DMS79 (cell line): ENCODE measurements around the gene ACTL7A.
"Not testable (repeated sequence)": the region's sequence is repeated elsewhere in the genome, so short reads cannot be mapped to it uniquely, and the experiment has no call there.

Experiments
- DNase-seq: peaks from one replicate; lab custom pipeline; 2025; lab: John Stamatoyannopoulos, UW

ACTL7A gene, protein sequence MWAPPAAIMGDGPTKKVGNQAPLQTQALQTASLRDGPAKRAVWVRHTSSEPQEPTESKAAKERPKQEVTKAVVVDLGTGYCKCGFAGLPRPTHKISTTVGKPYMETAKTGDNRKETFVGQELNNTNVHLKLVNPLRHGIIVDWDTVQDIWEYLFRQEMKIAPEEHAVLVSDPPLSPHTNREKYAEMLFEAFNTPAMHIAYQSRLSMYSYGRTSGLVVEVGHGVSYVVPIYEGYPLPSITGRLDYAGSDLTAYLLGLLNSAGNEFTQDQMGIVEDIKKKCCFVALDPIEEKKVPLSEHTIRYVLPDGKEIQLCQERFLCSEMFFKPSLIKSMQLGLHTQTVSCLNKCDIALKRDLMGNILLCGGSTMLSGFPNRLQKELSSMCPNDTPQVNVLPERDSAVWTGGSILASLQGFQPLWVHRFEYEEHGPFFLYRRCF

DNA sequence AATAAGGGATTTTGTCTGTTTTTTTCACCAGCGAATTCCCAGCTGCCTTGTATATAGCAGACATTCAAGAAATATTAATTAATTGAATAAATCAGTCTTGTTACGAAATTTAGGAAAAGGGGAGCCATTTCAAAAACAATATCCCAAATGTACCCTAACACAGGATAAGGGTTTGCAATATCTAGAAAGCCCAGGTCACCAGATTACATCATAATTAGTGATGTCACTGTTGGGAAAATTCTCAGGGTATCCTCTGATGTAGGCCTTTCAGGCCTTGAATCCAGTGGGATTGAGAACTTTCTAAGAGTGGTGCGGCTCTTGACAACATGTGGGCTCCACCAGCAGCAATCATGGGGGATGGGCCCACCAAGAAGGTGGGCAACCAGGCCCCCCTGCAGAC lies at the start of gene ACTL7A:
TSS of gene ACTL7A (plus strand) at position 270 of the 400 bp plus-strand sequence. CDS start at position 327, 57 bp downstream.
- DNase-seq: no peak

DNA sequence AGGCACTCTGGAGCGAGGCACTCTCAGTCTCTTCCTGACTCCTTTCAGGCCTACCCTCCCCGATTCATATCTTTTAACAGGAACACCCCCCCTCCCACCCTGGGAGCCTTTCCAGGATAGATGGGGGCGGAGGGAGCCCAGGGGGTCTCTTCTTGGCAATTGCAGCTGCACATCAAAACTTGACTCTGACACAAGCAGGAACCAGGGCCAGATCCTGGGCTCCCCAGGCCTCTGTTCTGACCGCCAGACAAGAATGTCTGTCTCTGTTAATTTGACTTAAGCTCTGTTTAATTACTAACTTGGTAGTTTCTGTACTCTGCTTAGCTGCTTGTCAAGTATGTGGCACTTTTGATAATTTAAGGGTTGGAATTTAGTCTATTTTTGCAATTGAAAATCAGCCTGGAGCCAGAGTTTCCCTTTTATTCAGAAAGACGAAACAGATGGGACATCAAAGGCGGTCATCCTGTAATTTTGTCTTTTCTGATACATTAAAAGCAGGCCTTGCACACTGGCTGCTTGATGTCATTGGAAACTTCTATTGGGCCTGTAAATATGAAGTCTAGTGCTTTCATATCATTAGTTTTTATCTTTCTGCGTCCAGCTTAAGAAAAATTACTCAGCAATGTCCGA lies 49.6 kb upstream of the ACTL7A start:
- no peak for DNase-seq

DNA sequence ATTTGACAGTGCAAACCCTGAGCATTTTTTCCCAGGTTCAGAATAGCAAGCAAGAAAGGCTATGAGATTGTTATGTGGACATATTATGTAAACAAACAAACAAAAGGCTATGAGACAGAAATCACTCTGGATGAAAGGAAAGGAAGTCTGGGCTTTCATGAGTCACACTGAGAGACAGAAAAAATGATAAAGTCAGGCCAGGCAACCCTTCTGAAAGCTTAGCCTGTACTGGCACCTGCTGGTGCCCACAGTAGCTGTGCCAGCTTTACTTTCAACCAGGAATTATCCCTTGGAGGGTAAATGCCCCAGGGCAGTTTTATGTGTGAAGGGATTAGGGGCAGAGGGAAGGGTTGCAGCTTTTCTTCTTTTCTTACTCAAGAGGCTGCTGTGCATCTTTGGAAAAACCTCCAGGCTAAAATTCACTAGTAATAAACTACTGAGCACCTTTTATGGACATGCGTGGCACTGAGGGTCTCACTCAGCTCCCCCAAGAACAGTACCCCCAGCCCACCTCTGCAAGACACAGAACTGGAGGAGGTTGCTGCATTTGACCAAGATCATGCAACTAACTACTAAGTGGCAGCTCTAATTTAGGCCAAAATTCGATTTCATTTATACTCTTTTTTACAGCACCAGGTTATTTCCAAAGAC lies 48.0 kb upstream of the ACTL7A start:
- no peak for DNase-seq

DNA sequence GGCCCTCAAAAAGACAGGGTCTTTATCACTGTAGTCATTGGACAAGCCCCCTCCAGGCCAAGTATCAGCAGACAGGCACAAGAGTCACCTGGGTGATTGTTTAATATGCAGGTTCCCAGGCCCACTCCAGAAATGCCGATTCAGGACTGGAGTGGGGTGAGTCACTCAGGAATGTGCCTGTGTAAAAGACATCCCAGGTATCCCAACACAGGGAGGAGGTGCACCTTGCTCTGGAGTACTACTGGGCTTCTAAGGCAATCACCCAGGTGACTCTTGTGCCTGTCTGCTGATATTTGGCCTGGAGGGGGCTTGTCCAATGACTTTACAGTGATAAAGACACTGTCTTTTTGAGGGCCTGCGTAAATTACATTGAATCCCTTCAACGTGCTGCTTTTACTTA lies 46.9 kb upstream of the ACTL7A start:
- no peak for DNase-seq

DNA sequence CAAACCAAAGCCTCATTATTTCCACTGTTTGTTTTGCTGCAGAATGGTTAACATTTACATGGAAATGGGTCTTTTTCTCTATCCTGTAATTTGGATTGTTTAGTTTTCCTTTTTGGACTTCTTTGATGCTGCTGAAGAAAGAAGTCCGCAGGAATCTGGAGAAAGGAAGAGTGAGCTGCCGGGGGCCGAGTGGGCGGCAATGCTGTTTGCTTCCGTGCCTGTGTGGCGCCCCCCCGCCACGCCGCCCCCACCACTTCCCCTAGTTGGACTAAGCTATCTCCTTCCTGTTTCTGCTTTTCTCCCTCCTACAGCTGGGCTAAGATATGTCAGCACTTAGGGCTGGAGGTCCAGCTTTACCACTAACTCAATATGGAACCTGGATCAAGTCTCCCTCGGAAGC lies 46.0 kb upstream of the ACTL7A start:
- DNase-seq: no peak

DNA sequence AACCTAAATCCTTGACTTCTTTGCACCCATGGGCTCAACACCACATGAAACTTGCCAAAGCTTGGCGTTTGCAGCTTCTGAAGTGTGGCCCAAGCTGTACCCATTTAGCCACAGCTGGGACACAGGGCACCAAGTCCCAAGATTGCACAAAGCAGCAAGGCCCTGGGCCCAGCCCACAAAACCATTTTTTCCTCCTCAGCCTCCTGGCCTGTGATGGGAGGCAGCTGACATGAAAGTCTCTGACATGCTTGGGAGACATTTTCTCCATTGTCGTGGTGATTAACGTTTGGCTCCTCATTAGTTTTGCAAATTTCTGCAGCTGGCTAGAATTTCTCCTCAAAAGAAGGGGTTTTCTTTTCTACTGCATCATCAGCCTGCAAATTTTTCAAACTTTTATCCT lies 38.2 kb upstream of the ACTL7A start:
- DNase-seq: no peak

DNA sequence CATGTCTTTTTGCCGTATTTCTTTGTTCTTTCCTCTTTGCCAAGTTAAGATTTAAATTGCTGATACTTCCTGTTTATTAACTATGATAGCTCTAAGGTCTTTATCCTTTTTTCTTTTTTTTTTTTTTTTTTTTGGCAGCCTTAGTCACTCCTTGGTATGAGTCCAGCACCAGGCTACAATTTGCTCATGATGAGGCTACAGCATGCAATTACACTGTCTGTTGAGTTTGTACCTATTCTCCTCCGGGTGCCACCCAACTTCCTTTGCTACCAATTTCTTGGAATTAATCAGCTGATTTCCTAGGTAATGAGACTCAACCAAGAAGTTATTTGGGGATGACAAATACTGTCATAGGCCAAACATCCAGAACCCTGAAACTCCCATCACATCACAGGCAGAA lies 31.8 kb upstream of the ACTL7A start:
- no peak for DNase-seq

DNA sequence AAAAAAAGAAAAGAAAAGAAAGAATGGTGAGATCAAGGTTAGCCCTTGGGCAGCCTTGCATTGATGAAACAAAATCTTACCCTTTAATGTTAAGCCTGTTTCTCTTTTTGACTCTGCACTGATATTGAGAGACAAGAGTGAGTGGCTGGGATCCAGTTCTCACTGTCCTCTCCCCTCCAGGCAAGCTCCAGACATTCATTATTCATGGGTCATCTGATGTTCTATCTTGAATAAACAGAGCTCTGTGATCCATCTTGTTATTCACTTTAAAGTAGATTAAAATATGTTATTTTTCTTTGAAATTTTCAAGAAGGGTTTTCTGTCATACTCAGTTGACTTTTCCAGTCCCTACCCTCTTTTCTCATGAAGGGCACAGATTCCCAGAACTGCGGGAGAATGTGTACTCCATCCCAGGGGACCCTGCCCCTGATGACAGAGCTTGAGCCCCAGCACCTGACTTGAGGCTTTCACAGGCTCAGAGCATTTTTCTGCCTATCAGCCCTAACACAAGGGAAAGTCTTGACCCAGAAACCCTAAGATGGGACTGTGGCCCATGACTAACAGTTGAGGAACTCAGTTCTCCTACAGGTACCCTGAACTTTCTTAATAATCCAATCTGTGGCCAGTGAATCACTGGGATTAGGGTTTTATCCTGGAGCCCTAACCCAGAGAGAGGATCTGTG lies 30.4 kb upstream of the ACTL7A start:
- DNase-seq: no peak

DNA sequence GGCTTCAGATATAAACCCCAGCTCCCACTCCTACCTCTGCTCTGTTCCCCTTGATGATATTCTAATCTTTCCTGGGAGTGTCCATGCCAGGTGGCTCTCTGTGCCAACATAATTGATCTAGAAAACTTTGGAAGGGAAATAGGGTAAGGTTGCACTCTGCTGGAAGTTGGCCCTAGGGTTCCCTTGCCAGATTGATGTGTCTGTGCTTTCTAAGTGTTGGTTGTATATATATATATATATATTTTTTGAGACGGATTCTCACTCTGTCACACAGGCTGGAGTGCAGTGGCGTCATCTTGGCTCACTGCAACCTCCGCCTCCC lies 29.9 kb upstream of the ACTL7A start:
- DNase-seq: no peak

DNA sequence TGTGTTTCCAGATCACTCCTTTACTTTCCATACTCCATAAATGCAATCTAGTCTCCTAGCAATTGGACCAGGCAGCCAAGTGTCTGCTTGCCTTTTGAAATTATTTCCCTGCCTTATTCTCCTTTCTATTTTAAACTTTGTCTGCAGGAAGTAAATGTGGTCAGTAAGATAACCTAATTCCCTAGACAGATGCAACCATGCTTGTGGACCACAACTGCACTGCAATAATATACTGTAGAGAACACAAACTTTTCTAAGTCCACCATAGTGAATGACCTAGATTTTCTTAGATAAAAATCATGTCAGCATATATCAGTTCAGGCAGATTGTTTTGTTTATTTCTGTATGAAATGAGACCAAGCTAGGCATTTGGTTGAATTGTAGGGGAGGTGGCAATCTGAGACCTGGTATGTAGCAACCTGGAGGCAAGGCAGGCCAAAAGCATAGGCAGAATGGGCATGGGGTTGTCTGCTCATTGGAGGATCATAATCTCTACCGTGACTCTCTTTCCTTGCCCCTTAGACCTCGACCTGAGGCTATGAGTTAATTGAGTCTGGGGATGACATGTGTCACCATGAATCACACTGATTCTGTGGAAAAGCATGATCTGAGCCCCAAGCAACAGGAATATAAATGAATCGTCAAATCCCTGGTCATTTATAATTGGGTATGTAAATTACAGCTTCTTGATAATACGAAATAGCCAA lies 27.0 kb upstream of the ACTL7A start:
- no peak for DNase-seq

DNA sequence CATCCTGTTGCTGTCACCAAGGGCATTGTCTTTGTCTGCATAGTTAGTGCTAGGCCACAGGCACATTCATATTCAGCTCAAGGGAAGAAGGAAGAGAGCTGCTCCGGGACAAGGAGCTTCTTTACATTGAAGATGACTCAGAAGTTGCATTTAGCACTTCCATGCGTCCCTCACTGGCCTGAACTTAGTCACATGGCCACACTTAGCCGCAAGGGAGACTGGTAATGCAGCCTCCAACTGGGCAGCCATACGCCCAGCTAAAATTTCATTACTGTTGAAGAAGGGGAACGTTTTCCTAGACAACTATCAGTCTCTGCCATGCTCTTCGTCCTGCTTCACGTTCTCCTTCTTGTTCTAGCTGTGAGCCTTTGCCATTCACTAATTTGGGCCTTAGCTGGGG lies 26.2 kb upstream of the ACTL7A start:
- no peak for DNase-seq

DNA sequence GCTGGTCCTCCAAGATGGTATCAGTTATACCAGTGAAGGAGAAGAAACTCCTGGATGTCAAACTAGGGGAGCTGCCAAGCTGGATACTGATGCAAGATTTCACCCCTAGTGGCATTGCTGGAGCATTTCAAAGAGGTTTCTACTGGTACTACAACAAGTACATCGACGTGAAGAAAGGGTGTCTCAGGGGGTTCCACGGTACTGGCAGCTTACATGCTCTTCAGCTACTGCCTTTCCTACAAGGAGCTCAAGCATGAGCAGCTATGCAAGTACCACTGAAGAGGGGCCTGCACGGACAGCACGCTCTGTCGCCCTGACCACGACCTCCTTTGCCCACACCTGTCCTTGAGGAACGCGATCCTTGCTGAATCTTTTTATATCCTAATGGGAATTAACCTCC lies 25.7 kb upstream of the ACTL7A start:
- DNase-seq: peak; percentile 70

DNA sequence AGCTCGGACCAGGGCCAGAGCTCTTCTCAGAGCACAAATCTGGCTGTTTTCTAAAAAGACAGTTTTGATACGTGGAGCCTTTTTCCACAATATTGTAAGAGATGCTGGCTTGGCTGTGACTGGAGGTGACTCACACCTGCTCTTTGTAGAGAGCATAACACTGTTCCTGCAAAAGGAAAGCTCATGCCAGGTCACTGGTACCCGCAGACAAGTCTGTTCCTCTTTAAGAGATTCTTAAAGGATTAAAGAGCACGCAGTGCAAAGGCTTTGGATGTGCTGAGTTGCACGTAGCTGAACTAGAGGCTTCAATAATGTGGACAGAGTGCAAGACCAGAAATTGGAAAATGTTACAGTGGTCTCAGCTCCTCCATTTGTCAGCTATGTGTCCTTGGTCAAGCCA lies 25.3 kb upstream of the ACTL7A start:
- DNase-seq: peak; percentile 48

DNA sequence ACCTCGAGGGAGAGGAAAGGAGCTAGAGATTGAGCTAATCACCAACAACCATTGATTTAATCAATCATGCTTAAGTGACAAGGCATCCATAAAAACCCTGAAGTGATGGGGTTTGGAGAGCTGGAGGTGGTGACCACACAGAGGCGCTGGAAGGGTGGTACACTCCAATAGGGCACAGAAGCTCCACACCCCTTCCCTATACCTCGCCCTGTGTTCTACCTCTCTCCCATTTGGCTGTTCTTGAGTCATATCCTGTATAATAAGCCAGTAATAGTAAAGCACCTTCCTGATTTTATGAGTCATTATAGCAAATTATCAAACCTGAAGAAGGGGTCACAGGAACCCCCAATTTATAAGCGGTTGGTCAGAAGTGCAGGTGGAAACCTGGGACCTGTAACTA lies 24.5 kb upstream of the ACTL7A start:
- no peak for DNase-seq

DNA sequence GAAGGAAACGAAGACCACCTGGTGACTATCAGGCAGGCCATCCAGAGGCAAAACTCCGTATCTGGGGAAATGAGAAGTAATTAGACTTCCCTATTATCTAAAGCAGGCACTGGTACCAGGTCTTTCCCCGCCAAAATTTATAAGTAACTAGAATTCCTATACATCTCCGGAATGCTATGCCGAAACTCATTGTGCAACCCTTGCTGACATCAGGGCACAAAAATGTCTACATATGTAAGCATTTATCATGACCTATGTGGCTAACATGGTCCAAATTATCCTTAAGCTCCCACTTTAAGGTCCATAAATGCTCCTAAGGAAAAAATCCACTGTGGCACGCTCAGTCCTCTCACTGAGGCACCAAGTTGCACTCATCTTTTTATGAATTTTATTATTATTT lies 24.0 kb upstream of the ACTL7A start:
- DNase-seq: no peak

DNA sequence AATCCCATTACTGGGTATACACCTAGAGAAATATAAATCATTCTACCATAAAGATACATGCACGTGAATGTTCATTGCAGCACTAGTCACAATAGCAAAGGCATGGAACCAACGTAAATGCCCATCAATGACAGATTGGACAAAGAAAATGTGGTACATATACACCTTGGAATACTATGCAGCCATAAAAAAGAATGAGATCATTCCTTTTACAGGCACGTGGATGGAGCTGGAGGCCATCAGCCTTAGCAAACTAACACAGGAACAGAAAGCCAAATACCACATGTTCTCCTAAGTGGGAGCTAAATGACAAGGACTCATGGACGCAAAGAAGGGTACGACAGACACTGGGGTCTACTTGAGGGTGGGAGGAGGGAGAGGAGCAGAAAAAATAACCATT lies 22.5 kb upstream of the ACTL7A start:
- not testable (repeated sequence) for DNase-seq

DNA sequence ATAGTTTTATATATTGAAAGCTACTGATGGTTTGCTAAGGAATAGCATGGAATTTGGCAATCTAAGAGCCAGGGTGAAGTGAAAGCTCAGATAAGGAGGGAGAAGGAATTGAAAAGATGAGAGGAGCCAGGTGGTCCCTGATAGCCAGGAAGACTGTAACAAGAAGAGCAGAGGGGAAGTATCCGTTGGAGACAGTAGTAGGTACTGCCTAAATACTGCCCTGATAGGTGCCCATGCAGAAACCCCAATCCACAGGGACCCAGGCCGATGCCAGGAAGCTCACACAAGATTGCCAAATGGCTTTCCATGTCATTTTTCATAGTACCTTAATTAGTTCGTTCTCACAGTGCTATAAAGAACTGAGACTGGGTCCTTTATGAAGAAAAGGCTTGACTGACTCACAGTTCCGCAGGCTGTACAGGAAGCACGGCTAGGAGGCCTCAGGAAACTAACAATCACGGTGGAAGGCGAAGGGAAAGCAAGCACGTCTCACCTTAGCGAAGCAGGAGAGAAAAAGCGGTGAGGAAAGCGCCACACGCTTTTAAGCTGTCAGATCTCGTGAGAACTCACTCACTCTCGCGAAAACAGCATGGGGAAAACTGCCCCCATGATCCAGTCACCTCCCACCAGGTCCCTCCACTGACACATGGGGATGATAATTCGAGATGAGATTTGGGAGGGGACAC lies 19.3 kb upstream of the ACTL7A start:
- DNase-seq: no peak

DNA sequence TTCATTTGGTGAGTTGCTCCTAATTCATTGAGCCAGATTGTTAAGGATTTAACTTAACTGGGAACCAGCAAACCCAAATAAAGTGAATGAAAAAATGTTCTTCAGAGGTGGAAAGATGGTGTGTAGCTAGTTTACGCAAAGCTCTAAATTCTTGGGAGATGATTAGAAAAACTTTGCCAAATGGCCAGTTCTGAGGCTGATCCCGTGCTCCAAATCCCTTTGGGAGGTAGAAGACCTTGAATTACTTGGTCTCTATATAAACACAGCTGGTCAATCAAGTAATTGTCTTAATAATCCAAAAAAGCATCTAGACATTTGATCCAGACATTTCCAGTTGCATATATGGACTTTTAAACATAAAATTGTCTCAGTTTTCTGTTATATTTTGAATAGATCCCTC lies 17.7 kb upstream of the ACTL7A start:
- no peak for DNase-seq

DNA sequence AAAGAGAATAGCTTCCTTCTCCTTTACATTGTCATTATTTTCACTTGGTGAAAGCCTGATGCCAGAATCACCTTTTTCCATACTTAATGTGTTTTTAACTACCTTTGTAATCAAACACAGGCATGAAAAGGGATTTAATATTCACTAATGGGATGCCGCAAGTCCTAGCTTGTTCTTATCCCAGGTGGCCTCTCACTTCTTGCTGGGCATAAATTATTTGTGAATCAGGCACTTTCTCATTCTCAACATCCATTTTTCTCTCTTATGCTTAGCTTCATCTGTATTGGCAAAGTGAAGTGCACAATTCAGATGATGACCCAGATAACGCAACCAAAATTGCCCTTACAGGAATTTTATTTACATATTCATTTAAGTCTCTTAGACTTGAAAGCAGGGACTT lies 17.2 kb upstream of the ACTL7A start:
- DNase-seq: peak; percentile 86

DNA sequence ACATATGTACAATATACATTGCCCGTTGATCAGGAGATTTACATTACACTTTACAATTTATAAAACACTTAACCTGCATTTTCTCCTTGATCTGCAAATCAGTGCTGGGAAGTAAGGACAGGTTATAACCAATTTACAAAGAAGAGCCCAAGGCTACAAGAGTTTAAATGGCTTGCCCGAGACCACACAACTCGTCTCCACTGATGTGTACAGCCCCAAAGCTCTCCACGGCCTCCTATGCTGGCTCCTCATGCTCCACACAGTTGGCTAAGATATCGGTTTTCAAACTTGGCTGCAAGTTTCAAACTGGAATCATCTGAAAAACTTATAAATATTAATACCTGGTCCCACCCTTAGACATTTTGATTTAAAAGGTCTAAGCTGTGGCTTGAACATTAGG lies 16.6 kb upstream of the ACTL7A start:
- DNase-seq: no peak

DNA sequence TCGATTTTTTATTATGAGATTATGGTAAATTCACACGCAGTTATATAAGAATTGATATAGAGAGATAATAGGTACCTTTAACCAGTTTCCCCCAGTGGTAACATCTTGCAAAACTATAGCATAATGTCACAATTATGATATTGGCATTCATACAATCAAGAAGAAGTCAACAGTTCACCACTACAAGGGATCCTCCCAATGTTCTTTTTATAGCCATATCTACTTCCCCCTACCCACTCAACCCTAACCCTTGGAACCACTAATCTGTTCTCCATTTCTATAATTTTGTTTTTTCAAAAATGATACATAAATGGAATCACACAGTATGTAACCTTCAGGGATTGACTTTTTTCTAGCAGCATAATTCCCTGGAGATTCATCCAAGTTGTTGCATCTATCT lies 16.1 kb upstream of the ACTL7A start:
- no peak for DNase-seq

DNA sequence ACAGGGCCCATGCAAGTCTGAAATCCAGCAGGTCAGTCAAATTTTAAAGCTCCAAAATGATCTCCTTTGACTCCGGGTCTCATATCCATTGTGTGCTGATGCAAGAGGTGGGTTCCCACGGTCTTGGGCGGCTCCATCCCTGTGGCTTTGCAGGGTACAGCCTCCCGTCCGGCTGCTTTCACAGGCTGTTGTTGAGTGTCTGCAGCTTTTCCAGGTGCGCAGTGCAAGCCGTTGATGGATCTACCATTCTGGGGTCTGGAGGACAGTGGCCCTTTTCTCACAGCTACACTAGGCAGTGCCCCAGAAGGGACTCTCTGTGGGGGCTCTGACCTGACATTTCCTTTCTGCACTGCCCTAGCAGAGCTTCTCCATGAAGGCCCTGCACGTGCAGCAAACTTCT lies 13.8 kb upstream of the ACTL7A start:
- DNase-seq: not testable (repeated sequence)
